Heart left ventricle (tissue), 13 donors: ENCODE data around the gene PSRC1.

Experiments
- CTCF ChIP-seq, 12 donors: fragments of 200-600 bp; sonication (generic) in 4 of 12; IDR thresholded peaks; one replicate each; pipeline versions ENCODE4 v1.5.0 to v1.8.0; 2018 to 2022; ENCODE audit warnings: antibody characterized with exemption in 12 of 12, mild to moderate bottlenecking in 5 of 12
- POLR2A ChIP-seq, 2 donors: fragments of 450-650 bp; IDR thresholded peaks; one replicate each; pipeline ENCODE4 v1.6.1; 2017; ENCODE audit warnings: antibody characterized with exemption in 2 of 2, mild to moderate bottlenecking in 2 of 2, moderate library complexity in 2 of 2
- donor health status: ischemic (EF 13 %, LVEDD 7.1; RV severe dilation, severe dysfunction).
- donor health status: DM: no; HTN: yes; CAD: no.
- donor health status: DM: no; HTN: no; CAD: no.
- donor health status: ischemic (EF 25% LVEDD 6.9; RV normal size, moderate dysfunction).
- donor health status: ischemic (EF 25% LVEDD 5.7; RV mildly dilated, moderate dysfunction).
- donor health status: ischemic (EF 35%, LVEDD 5.7; RV mildly dilated, moderate dysfunction).
- donor health status: nonischemic (EF 11% LVEDD 7.7; RV severe dilation, severe dysfunction).
- donor health status: DM: yes; HTN: yes; CAD: no.
- donor health status: PGD.
- donor health status: ischemic (EF 29% LVEDD 5.4; RV normal size, mild dysfunction).
- donor health status: nonischemic (EF 23%, LVEDD 6.1; RV moderate dilation, normal function).

GRCh38 chr1:109239047-109239408 is 43.9 kb downstream of the PSRC1 start:
- TF ChIP-seq CTCF (IDR thresholded peaks at IDR 0.05) (no peak), POLR2A (IDR thresholded peaks at IDR 0.05) (no peak)
